OCI-LY1 (cell line): ENCODE measurements around the gene GIPC2.

Source experiments
- CTCF ChIP-seq: fragments of 200-600 bp; sonication (generic), shearing (Covaris generic); IDR thresholded peaks from 2 replicates; pipeline ENCODE4 v1.5.1; 2017; ENCODE audit warnings: mild to moderate bottlenecking, antibody characterized with exemption, low read length, moderate library complexity, mixed read lengths
- EZH2 ChIP-seq: fragments of 200-600 bp; sonication (generic), shearing (Covaris generic); IDR thresholded peaks from 2 replicates; pipeline ENCODE4 v1.8.0; 2017; ENCODE audit warnings: borderline replicate concordance, mixed run types, mild to moderate bottlenecking, antibody characterized with exemption, low read length, moderate library complexity, mixed read lengths

DNA sequence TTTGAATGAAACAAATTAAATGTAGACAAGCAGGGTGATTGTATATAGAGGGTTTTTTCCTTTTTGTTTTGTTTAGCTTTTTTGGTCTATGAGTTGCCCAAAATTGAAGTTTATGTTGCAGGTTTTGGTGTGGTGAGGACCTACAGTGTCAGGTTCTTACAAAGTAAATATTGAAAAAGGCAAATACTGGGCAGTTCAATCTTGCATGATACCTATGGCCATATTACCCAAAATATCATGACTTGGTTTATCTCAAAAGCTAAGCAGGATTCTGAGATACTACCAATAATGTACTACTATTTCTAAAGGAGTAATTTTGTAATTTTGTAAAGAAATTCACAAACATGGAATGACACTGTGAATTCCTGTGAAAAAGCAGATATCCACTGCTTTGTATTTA is 39.2 kb upstream of the GIPC2 start:
- no peak for TF ChIP-seq CTCF
- TF ChIP-seq EZH2 = no peak
